SJSA1 (cell line): ENCODE data around the gene FAM43B. TPM values are rescaled to one million over a fixed set of nuclear protein-coding genes. Genes with fewer than 3 reads are reported as not detected.

Experiments used
- DNase-seq, 2 experiments: peaks; one replicate each; pipeline ENCODE4 v3.0.0-alpha.2; 2015 to 2020; ENCODE audit warnings: low spot score in 2 of 2, low read depth in 1 of 2
- H3K27ac ChIP-seq: fragments of 250-450 bp; sonication (Bioruptor Pico); 2 replicates; pipeline ENCODE4 v1.5.1; 2020; ENCODE audit warnings: mild to moderate bottlenecking, moderate library complexity
- H3K27me3 ChIP-seq: fragments of 250-450 bp; sonication (Bioruptor Pico); replicated peaks from 2 replicates; pipeline ENCODE4 v1.5.1; 2020; ENCODE audit warnings: mild to moderate bottlenecking, moderate library complexity
- H3K36me3 ChIP-seq: fragments of 250-450 bp; sonication (Bioruptor Pico); 2 replicates; pipeline ENCODE4 v1.5.1; 2020; ENCODE audit warnings: mild to moderate bottlenecking
- H3K4me1 ChIP-seq: fragments of 250-450 bp; sonication (Bioruptor Pico); replicated peaks from 2 replicates; pipeline ENCODE4 v1.6.1; 2021; ENCODE audit warnings: mild to moderate bottlenecking
- H3K4me3 ChIP-seq: fragments of 250-450 bp; sonication (Bioruptor Pico); 2 replicates; pipeline ENCODE4 v1.5.1; 2020; ENCODE audit warnings: mild to moderate bottlenecking
- H3K9me3 ChIP-seq: fragments of 250-450 bp; sonication (Bioruptor Pico); replicated peaks from 2 replicates; pipeline ENCODE4 v1.5.1; 2020; ENCODE audit warnings: mild to moderate bottlenecking
- total RNA-seq: library from RNA; depleted of rRNA; stranded (reverse); fragments of >200 nt; shearing (Covaris generic); gene quantifications from 2 replicates; pipeline ENCODE4 v1.2.3, GENCODE V29; 2014

The FAM43B gene
- total RNA-seq, 1 experiment from 2014 or later = not detected

DNA sequence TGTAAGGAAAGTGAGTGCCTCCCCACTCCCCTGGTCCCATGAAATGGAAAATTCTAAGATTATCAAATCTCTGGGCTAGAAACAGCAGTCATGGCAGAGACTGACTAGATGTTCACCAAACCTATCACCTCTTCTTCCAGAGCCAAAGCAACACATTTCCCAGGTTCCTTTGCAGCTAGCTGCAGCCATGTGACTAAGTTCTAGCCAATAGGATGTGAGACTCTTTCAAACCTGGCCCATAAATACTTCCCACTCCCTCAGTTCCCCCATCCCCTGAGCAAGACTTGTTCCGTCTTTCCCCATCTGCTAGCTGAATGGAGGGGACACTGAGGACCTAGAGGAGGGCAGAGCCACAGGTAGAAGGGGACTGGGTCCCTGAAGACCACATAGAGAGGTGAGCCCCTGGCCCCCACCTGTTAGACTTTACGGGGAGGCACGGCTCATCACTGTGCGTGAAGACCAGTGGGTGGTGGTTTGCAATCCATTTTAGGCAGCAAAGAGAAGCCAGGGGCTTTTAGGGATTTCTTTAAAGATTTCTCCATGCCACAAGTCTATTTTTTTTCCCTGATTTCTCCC lies 17.2 kb downstream of the FAM43B start:
- Histone ChIP-seq H3K27ac (no peak overlapping the region), H3K9me3 (no peaks in the 10 kb centered on the region), H3K4me1 (0 out of 2 replicates have a peak, but pooled peaks cover 3% of the 10 kb centered on the region), H3K27me3 (no peaks in the 10 kb centered on the region), H3K36me3 (no peaks in the 10 kb centered on the region), H3K4me3 (no peak overlapping the region)
- no peak for DNase-seq

DNA sequence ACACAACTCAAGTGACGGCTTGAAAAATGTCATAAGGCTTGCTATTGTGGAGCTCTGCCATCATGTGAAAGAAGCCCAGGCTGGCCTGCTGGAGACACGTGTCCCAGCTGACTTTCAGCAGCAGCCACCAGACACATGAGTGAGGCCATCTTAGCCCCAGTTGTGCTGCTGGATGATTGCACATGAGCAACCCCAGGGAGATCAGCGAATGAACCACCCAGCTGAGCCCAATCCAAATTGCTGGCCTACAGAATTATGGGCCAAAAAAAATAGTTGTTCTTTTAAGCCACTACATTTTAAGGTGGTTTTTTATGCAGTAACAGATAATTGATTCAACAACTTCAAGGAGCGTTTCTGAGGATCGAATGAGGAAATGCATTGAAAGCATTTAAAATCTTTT lies 19.1 kb downstream of the FAM43B start:
- no peak for DNase-seq
- H3K27me3 ChIP-seq = no peaks in the 10 kb centered on the region
- H3K9me3 ChIP-seq = no peaks in the 10 kb centered on the region
- H3K27ac ChIP-seq = no peak overlapping the region
- H3K36me3 ChIP-seq = no peaks in the 10 kb centered on the region
- H3K4me3 ChIP-seq = no peak overlapping the region
- H3K4me1 ChIP-seq = peaks cover 11% of the 10 kb centered on the region

DNA sequence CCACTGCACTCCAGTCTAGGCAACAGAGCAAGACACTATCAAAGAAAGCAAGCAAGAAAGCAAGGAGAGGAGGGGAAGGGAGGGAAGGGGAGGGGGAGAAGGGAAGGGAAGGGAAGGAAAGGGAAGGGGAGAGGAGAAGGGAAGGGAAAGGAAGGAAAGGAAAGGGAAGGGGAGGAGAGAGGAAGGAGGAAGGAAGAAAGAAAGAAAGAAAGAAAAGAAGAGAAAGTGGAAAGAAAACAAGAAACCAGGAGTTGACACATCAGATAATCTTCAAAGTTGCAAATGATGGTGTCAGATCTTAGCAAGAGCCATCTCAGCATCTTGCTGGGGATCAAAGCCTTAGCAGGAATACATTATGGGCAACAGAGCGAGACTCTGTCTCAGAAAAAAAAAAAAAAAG lies 21.6 kb downstream of the FAM43B start:
- DNase-seq = no peak
- Histone ChIP-seq H3K27ac (no peak overlapping the region), H3K36me3 (no peaks in the 10 kb centered on the region), H3K4me3 (no peak overlapping the region), H3K4me1 (peaks cover 11% of the 10 kb centered on the region), H3K9me3 (no peaks in the 10 kb centered on the region), H3K27me3 (no peaks in the 10 kb centered on the region)

DNA sequence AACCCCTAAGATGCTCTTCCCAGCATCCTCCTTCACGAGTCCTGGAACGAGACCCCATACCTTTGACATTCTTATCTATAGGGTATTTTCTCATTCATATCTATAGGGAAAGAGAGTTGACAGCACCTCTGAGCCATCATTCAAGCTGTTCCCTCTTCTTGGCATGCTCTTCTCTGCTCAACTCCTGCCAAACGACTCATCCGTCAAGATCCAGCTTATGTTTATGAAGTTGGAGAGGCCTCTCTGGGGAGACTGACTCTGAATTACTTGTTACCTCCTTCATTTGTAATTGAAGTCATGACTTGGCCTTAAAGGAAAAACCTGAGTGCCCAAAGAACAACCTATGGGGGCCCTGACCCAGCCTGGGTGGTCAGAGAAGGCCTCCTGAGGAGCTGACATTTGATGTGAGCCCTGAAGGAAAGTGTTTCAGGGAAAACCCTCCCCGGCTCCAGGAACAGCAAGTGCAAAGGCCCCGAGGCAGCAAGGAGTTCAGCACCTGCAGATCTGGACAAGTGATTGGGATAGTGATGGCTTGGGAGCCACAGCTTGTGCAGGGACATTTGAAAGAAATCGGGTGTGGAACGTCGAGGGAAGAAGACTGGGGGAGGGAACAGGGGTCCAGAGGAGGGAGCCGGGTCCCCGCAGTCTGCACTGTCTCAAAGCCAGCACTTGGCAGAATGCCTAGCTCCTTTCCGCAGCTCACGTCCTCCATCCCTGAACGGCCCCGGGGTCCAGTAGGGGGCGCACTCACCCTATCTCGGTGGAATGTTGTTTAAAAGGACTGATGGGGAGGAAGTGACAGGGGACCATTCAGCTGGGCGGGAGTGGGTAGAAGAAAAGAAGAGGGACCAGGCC lies 22.5 kb downstream of the FAM43B start:
- peak; percentile 85 to 91 for DNase-seq
- H3K4me1 ChIP-seq = peaks cover 11% of the 10 kb centered on the region
- H3K27ac ChIP-seq = no peak overlapping the region

DNA sequence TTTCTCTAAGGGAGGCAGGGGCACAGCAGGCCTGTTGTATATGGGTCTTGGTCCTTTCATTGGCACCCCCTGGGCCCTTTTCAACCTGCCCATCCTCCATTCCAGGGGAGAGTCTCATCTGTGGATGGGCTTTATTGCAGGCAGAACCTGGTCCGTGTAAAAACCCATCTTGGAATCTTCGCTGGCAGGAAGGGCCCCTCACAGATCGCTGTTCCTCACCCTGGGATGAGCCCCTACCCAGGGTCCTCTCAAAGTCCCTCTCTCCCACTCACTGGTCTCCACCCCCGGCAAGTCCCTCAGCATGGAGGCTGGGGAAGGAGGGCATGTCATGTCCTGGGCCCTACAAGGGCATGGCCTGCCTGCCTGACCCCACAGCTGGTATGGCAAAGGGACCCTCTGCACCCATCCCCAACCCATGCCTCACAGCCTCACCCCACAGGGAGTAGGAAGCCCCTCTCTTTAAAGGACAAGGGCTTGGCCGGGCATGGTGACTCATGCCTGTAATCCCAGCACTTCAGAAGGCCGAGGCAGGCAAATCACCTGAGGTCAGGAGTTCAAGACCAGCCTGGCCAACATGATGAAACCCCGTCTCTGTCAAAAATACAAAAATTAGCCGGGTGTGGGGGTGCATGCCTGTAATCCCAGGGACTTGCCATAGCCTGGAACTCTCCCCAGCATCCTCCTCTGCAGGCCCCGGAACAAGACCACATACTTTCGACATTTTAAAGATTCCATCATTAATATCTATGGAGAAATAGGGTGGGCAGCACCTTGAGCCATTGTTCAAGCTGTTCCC lies 23.4 kb downstream of the FAM43B start:
- Histone ChIP-seq H3K36me3 (no peaks in the 10 kb centered on the region), H3K4me3 (no peak overlapping the region), H3K4me1 (peaks cover 11% of the 10 kb centered on the region), H3K27ac (no peak overlapping the region), H3K27me3 (no peaks in the 10 kb centered on the region), H3K9me3 (no peaks in the 10 kb centered on the region)
- DNase-seq = no peak

More for the DNA sequence above, 22.5 kb downstream of the FAM43B start:
- Histone ChIP-seq H3K4me3 (no peak overlapping the region), H3K36me3 (no peaks in the 10 kb centered on the region), H3K9me3 (no peaks in the 10 kb centered on the region), H3K27me3 (no peaks in the 10 kb centered on the region)

DNA sequence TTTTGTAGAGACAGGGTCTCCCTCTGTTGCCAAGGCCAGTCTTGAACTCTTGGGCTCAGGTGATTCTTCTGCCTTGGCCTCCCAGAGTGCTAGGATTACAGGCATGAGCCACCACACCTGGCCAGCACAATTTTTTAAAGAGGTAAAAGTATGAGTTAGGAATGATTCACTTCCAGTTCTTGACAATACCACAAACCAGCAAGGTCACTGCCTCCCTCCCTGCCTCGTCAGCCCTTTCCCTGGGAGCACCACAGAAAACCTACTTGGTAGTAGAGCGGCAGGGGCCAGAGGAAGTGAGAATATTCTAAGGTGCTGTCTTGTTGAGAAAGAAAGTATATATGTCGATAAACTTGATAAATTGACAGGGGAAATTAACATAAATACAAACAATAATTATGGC lies 25.7 kb downstream of the FAM43B start:
- Histone ChIP-seq H3K36me3 (no peaks in the 10 kb centered on the region), H3K4me3 (no peak overlapping the region), H3K9me3 (no peaks in the 10 kb centered on the region), H3K4me1 (peaks cover 11% of the 10 kb centered on the region), H3K27ac (no peak overlapping the region), H3K27me3 (no peaks in the 10 kb centered on the region)
- DNase-seq = no peak

DNA sequence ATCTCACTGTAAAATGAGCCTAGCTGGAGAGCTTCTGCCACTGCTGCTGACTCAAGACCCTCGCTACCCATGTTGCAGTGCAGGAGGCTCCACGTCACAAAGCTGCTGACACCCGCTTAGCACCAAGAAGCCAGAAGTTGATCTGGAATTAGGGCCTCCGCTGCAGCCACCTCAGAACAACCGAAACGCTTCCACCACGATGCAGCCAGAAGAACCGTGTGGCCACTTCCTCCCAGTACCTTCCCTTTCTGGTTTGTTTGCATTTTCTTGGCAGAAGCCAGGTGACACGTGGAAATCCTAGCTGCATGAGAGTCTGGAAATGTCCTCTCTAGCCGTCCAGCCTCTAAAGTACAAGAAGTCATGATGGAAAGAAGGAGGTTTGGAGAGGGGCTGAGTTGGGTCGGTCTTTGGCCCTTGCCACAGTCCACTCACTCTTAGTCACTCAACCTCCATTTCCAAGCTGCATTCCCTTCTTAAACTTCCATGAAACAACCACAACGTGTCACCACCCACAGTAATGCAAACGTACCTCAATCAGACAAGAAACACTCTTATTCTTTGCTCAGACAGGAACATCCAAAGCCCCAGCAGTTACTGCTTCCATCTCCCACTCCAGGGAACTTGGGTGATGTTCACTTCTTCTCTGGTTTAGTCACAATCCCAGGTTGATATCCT lies 26.5 kb downstream of the FAM43B start:
- no peaks in the 10 kb centered on the region for H3K9me3 ChIP-seq
- DNase-seq = no peak
- no peaks in the 10 kb centered on the region for H3K27me3 ChIP-seq
- H3K36me3 ChIP-seq = no peaks in the 10 kb centered on the region
- no peak overlapping the region for H3K4me3 ChIP-seq
- no peak overlapping the region for H3K27ac ChIP-seq
- peaks cover 11% of the 10 kb centered on the region for H3K4me1 ChIP-seq

DNA sequence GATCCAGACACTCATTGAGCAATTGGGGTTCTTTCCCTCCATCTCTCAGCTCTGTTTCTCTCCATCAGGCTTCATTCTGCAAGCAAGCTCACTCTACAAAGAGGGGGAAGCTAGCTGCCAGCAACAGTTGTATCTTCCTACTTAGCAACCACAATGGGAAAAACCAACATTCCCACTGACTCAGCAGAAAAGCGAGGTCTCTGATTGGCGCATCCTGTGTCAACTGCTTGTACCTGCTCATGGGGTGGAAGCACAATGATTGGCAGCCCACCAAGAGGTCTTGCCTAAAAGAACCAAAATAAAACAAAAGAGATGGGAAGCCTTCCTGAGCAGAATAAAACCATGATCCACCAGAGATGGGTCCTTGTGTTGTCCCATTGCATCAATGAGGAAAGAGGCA lies 32.5 kb downstream of the FAM43B start:
- Histone ChIP-seq H3K27ac (no peak overlapping the region), H3K36me3 (no peaks in the 10 kb centered on the region), H3K27me3 (no peaks in the 10 kb centered on the region; the same call in 1 of the 2 replicates), H3K4me3 (no peak overlapping the region), H3K9me3 (no peaks in the 10 kb centered on the region), H3K4me1 (peaks cover 5% of the 10 kb centered on the region; the same call in 1 of the 2 replicates)
- peak in 1 of 2 experiments; percentile 24 for DNase-seq

DNA sequence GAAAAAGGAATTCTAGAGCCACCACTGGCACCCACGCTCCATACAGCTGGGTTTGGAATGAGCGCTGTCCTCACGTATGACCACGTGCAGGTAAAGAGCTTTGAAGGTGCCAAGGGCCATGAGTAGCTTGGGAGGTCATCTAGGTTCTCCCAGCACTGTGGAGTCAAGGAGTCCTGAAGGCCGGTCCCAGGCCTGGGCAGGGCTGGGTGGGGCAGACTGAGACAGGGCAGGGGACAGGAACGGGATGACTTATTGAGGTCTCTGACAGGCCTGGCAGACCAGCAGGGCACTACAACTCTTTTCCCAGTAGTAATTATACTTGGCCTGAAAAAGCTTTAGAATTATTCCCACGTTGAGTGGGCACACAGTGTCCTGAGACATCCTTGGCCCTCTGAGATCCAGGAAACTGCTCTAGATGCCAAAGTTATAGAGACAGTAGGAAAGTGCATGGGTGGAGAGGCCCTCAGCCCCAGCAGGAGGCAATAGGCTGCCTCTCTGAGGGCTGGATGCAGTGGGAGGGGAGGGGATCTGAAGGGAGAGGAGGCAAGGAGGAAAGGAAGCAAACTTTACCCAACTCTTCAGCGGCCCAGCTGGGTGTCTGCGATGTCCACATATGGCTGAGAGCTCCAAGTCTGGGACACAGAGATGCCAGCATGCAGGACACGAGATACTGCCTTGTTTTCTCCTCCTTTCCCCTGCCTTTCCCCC lies 34.7 kb downstream of the FAM43B start:
- Histone ChIP-seq H3K36me3 (no peaks in the 10 kb centered on the region), H3K4me1 (peaks cover 8% of the 10 kb centered on the region; the same call in 1 of the 2 replicates), H3K9me3 (no peaks in the 10 kb centered on the region), H3K27me3 (no peaks in the 10 kb centered on the region; the same call in 1 of the 2 replicates), H3K4me3 (no peak overlapping the region), H3K27ac (no peak overlapping the region)
- DNase-seq = no peak

DNA sequence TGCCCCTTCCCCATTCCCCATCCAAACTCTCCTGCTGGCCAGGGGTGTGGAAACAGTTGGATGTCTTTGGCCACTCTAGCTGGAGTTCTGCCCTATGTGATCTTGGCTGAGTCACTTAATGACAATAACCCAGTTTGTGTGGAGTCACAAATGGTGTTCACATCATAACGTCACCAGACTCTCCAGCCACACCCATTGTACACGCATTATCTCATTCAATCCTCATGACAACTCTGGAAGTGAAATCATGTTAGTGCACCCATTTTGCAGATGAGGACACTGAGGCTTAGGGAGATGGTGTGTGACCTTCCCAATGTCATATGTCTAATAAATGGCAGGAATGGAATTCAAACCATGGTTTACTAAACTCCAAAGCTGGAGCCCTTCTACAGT lies 35.3 kb downstream of the FAM43B start:
- H3K27me3 ChIP-seq = no peaks in the 10 kb centered on the region; the same call in 1 of the 2 replicates
- H3K9me3 ChIP-seq = no peaks in the 10 kb centered on the region
- H3K4me1 ChIP-seq = peaks cover 8% of the 10 kb centered on the region; the same call in 1 of the 2 replicates
- H3K27ac ChIP-seq = no peak overlapping the region
- no peaks in the 10 kb centered on the region for H3K36me3 ChIP-seq
- DNase-seq = no peak
- no peak overlapping the region for H3K4me3 ChIP-seq

DNA sequence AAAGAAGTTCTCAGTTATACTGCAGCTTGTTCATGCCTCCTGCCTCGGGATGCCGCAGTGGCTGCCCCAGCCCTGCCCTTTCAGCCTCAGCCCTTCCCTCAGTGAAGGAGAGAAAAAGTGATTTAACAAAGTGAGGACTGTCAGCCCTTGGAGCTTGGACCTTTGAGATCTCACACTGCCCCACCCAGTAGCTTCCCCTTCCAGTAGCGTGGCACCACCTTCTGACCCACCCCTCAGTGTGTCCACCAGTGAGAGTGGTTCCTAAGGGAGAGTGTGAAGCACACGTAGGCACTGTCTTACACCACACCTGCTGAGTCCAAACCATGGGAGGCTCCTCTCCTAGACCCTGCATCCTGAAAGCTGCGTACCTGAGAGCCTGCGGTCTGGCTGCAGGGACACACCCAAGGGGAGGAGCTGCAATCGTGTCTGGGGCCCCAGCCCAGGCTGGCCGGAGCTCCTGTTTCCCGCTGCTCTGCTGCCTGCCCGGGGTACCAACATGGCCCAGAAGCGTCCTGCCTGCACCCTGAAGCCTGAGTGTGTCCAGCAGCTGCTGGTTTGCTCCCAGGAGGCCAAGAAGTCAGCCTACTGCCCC lies 36.4 kb downstream of the FAM43B start, which contains the start of gene CDA:
CDA (plus strand) TSS at position 464 of the 592 bp plus-strand sequence; CDS start at position 497, 33 bp downstream.
- no peaks in the 10 kb centered on the region for H3K36me3 ChIP-seq
- no peaks in the 10 kb centered on the region; the same call in 1 of the 2 replicates for H3K27me3 ChIP-seq
- H3K4me1 ChIP-seq = peaks cover 8% of the 10 kb centered on the region; the same call in 1 of the 2 replicates
- DNase-seq = no peak
- no peak within 1 kb of the TSS for H3K4me3 ChIP-seq
- H3K9me3 ChIP-seq = no peaks in the 10 kb centered on the region
- H3K27ac ChIP-seq = no peak within 1 kb of the TSS
